Measurements from ENCODE around the gene CCDC97.
A peak's percentile ranks its signal among the peaks of the same experiment; 100 is the strongest.

The CCDC97 gene

DNA sequence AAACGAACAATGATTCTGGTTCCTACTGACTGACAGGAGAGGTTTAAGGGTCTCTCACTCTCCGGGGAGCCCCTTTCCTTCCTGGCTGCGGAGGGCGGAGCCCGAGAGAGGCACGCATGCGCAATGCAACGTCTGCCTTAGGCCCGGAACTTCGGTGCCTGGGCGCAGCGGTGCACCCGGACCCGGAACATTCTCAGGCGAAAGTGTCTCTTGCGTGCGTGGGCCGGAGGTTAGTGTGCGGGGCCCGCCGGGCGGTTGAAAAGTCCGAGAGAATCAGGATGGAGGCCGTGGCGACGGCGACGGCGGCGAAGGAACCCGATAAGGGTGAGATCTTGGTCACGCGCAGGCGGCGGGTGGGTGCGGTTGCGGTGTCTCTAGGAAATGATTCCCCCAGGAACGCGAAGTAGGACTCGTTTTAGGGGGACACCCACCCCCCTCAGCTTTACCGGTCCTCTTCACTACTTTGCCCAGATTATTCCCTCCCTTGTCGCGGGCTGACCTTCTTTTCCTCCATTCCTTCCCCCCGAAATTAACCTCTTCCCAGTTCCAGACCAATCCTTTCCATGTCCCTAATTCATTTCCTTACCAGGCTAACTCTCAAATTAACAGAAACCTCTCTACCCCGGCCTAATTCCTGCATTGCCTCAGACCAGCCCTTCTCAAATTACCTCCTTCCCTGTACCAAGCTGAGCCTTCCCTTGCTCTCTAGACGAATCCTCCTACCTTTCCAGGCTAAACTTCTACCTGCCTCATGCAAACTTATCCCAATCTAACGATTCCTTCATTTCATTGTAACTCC lies at the start of gene CCDC97:
TSS of gene CCDC97 (plus strand) at position 140 of the 799 bp plus-strand sequence. CDS start at position 279, 139 bp downstream.
- H3K4me1 ChIP-seq (ENCODE audit: control insufficient read depth in 1 of 2, insufficient read depth in 1 of 2, low read depth in 1 of 2, low read length in 1 of 2): peaks cover 45 to 53% of the 10 kb centered on the region in 2 experiments
- no peaks in the 10 kb centered on the region for H3K27me3 ChIP-seq
- peaks cover 42% of the 10 kb centered on the region for H3K36me3 ChIP-seq
- TF ChIP-seq, protein P1, sequence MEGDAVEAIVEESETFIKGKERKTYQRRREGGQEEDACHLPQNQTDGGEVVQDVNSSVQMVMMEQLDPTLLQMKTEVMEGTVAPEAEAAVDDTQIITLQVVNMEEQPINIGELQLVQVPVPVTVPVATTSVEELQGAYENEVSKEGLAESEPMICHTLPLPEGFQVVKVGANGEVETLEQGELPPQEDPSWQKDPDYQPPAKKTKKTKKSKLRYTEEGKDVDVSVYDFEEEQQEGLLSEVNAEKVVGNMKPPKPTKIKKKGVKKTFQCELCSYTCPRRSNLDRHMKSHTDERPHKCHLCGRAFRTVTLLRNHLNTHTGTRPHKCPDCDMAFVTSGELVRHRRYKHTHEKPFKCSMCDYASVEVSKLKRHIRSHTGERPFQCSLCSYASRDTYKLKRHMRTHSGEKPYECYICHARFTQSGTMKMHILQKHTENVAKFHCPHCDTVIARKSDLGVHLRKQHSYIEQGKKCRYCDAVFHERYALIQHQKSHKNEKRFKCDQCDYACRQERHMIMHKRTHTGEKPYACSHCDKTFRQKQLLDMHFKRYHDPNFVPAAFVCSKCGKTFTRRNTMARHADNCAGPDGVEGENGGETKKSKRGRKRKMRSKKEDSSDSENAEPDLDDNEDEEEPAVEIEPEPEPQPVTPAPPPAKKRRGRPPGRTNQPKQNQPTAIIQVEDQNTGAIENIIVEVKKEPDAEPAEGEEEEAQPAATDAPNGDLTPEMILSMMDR (IDR thresholded peaks at IDR 0.05): peak; percentile 53
- H3K27ac ChIP-seq: peak within 1 kb of the TSS; percentile 91
- no peaks in the 10 kb centered on the region for H3K9me3 ChIP-seq
- H3K4me3 ChIP-seq (ENCODE audit: low read depth in 1 of 2, low read length in 1 of 2): peak within 1 kb of the TSS; percentile 93 to 98

DNA sequence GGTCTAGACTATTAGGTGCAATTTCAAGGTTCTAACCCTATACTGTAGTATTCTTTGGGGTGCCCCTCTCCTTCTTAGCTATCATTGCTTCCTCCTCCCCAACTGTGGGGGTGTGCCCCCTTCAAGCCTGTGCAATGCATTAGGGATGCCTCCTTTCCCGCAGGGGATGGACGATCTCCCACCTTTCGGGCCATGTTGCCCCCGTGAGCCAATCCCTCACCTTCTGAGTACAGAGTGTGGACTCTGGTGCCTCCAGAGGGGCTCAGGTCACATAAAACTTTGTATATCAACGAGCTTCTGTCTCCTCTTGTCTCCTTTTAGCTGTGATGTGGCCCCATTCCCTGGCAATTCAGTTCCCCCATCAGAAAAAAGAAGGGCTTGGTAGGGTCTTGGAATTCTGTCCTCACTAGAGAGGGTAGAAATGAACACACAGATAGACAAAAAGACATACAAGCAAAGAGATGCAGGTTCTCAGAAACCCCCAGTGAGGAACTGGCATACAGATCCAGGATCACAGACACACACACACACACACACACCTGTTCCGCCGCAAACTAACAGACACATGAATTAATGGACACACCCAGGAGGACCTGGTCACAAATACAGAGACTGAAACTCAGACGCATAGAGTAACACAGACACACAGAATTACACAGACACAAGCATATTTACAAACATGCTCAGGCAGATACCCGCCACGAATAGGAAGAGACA lies 48.3 kb upstream of the CCDC97 start:
- TF ChIP-seq, protein P1 (IDR thresholded peaks at IDR 0.05): no peak
- no peaks in the 10 kb centered on the region for H3K36me3 ChIP-seq
- peak overlapping the region; percentile 74 to 76 for H3K4me3 ChIP-seq (ENCODE audit: low read depth in 1 of 2, low read length in 1 of 2)
- H3K9me3 ChIP-seq: no peaks in the 10 kb centered on the region
- peaks cover 8% of the 10 kb centered on the region for H3K27me3 ChIP-seq
- peaks cover 33 to 35% of the 10 kb centered on the region in 2 experiments for H3K4me1 ChIP-seq (ENCODE audit: control insufficient read depth in 1 of 2, insufficient read depth in 1 of 2, low read depth in 1 of 2, low read length in 1 of 2)
- peak overlapping the region; percentile 98 for H3K27ac ChIP-seq

DNA sequence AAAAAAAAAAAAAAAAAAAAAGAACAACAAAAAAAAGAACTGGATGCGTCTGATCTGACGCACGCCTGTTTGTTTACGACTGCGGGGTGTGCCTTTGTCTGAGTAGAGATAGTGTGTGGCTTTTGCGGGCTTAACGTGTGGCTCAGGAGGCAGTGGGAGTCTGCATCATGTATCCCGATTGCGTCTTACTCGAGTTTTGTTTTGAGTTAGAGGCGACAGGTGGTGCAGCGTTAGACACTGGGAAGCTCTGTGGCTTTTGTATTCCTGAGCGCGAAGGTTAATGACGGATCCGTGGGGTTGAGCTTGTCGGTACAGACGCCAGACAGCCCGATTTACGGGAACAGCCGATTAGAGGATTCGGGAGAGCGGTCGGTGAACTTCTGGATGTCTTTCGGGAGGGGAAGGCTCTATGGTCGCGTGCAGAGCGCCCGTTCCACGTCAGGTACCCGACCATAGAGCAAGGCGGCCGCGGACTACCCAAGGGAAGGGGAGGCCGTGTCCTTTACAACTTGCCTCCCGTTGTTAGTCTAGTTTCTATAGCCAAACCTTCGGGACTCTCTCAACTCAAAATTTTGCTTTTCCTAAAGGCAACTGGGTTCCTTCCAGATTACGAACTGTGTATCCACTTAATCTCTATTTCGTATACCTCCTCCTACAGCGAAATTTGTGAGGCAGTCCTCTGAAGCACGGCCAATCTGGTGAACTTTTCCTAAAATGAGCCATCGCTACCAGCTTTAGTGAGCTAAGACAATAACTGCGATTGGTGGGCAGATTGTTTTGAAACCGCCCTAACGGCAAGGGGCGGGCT lies 46.7 kb upstream of the CCDC97 start:
- Histone ChIP-seq H3K36me3 (peaks cover 4% of the 10 kb centered on the region), H3K27me3 (peaks cover 8% of the 10 kb centered on the region), H3K4me1 (ENCODE audit: control insufficient read depth in 1 of 2, insufficient read depth in 1 of 2, low read depth in 1 of 2, low read length in 1 of 2) (peaks cover 33 to 36% of the 10 kb centered on the region in 2 experiments), H3K27ac (peak overlapping the region; percentile 98), H3K4me3 (ENCODE audit: low read depth in 1 of 2, low read length in 1 of 2) (peak overlapping the region; percentile 74 to 76), H3K9me3 (no peaks in the 10 kb centered on the region)
- TF ChIP-seq, protein P1 (IDR thresholded peaks at IDR 0.05): no peak

DNA sequence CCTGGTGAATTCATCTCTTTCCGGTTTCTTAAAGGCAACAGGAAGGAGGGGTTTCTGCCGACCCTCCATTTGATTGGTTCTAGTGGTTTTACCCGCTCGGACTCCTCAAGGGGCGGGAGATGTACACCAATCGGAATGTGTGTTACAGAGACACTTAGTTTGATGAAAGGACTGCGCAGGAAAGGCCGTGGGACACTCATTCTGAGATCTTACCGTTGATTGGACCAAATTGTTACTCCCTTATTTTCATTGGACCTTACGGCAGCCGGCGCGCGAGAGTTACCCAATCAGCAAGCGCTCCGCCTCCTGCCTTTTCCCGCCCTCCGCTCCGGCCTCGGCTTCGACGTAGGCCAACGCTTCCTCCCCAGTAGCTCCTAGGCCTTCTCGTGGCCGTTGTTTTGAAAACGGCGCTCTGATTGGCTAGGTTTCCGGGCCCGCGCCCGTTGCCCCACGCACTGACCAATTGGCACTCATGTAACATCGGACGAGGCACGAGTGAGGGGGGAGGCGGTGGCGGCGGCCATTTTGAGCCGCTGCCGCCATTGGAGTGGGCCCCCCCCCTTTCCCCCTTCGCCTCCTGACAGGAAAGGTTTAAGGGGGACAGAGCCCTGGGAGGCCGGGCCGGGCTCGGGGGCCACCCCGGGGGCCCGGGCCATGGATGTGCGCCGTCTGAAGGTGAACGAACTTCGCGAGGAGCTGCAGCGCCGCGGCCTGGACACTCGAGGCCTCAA lies 46.0 kb upstream of the CCDC97 start, which contains the start of gene HNRNPUL1:
TSS of gene HNRNPUL1 (plus strand) at position 523 of the 731 bp plus-strand sequence. CDS start at position 655, 132 bp downstream.
- TF ChIP-seq, protein P1 (IDR thresholded peaks at IDR 0.05): peak; percentile 64
- peaks cover 8% of the 10 kb centered on the region for H3K27me3 ChIP-seq

More for the DNA sequence above, 46.0 kb upstream of the CCDC97 start, which contains the start of gene HNRNPUL1:
- Histone ChIP-seq H3K4me1 (ENCODE audit: control insufficient read depth in 1 of 2, insufficient read depth in 1 of 2, low read depth in 1 of 2, low read length in 1 of 2) (peaks cover 33 to 36% of the 10 kb centered on the region in 2 experiments), H3K36me3 (peaks cover 12% of the 10 kb centered on the region), H3K9me3 (no peaks in the 10 kb centered on the region), H3K4me3 (ENCODE audit: low read depth in 1 of 2, low read length in 1 of 2) (peak within 1 kb of the TSS; percentile 76 to 89), H3K27ac (peak within 1 kb of the TSS; percentile 98)
